GM12874 (cell line): ENCODE data around the gene RNU1-1.
"Not testable (repeated sequence)": the region's sequence is repeated elsewhere in the genome, so short reads cannot be mapped to it uniquely, and the experiment has no call there.

Experiments
- CTCF ChIP-seq: IDR thresholded peaks from 2 replicates; pipeline ENCODE4 v1.5.1; 2011; ENCODE audit warnings: low read depth, mild to moderate bottlenecking, control low read depth, low read length, moderate library complexity; ENCODE audit not compliant: insufficient read depth

Gene RNU1-1

GRCh38 chr1:16514107-16515055 is at the start of gene RNU1-1:
TSS of gene RNU1-1 (minus strand) at chr1:16514285.
- not testable (repeated sequence) for TF ChIP-seq CTCF

- no peak for TF ChIP-seq CTCF
These were observed 7.2 kb upstream of the RNU1-1 start for GRCh38 chr1:16521288-16521583.

- no peak for TF ChIP-seq CTCF
These were observed 10.6 kb downstream of the RNU1-1 start for GRCh38 chr1:16503494-16503893.

- peak; percentile 18; the same call in 1 of the 2 replicates for TF ChIP-seq CTCF
These were observed 15.3 kb downstream of the RNU1-1 start for GRCh38 chr1:16498573-16499413.

GRCh38 chr1:16491056-16491675 is 22.9 kb downstream of the RNU1-1 start:
- TF ChIP-seq CTCF = no peak

- TF ChIP-seq CTCF = no peak
These were observed 29.2 kb downstream of the RNU1-1 start for GRCh38 chr1:16484931-16485330.

GRCh38 chr1:16484501-16484835 is 29.6 kb downstream of the RNU1-1 start:
- no peak for TF ChIP-seq CTCF
